B cell (primary cell): ENCODE results near the gene AGAP1. TPM values are rescaled to one million over a fixed set of nuclear protein-coding genes. Genes with fewer than 3 reads are reported as not detected.

Experiments
- ATAC-seq: fragments of 200-7000 bp; cut with Tn5 transposase; one replicate; pipeline ENCODE4 v1.10.0; 2021; ENCODE audit warnings: low read depth, mild to moderate bottlenecking, moderate number of reproducible peaks, moderate library complexity
- CTCF ChIA-PET: fragments of 350-600 bp; sonication (Branson Sonifier 250); formaldehyde crosslinking; loops from one replicate; lab custom pipeline; 2021; ENCODE audit warnings: antibody characterized with exemption, inconsistent platforms; lab: Charles Lee
- POLR2A ChIA-PET: fragments of 350-600 bp; sonication (Branson Sonifier 250); formaldehyde crosslinking; loops from one replicate; lab custom pipeline; 2021; ENCODE audit warnings: antibody characterized with exemption; lab: Charles Lee
- DNase-seq: peaks from one replicate; pipeline ENCODE4 v3.0.0; 2013
- H2AFZ ChIP-seq: 2 replicates; pipeline ENCODE4 v1.6.1; 2012; ENCODE audit warnings: mild to moderate bottlenecking, low read depth, low read length; ENCODE audit not compliant: insufficient read depth, poor library complexity, severe bottlenecking
- H3K27ac ChIP-seq, 2 donors: 1 replicate in 1 of 2; 2 replicates in 1 of 2; pipeline ENCODE4 v1.5.1; 2012 to 2013; ENCODE audit warnings: low read length in 2 of 2, mild to moderate bottlenecking in 2 of 2, moderate library complexity in 1 of 2
- H3K27me3 ChIP-seq, 4 experiments: fragments of 200-600 bp in 1 of 4; sonication (generic) in 1 of 4; replicated peaks in 1 of 4; 1 replicate in 2 of 4; 2 replicates in 2 of 4; pipeline versions ENCODE4 v1.6.1 to v1.7.0; 2013 to 2016; ENCODE audit warnings: low read length in 3 of 4, mild to moderate bottlenecking in 2 of 4, mixed read lengths in 1 of 4, moderate library complexity in 1 of 4; ENCODE audit not compliant: insufficient read depth in 4 of 4, control insufficient read depth in 3 of 4; ENCODE audit errors: control extremely low read depth in 1 of 4
- H3K36me3 ChIP-seq, 2 experiments: replicated peaks in 1 of 2; 1 replicate in 1 of 2; 2 replicates in 1 of 2; pipeline versions ENCODE4 v1.6.1 to v1.7.1; 2013; ENCODE audit warnings: low read length in 1 of 2; ENCODE audit not compliant: insufficient read depth in 2 of 2, control insufficient read depth in 1 of 2; ENCODE audit errors: control extremely low read depth in 1 of 2, extremely low read depth in 1 of 2
- H3K4me1 ChIP-seq, 2 donors: fragments of 200-600 bp in 1 of 2; sonication (generic) in 1 of 2; 1 replicate in 1 of 2; 2 replicates in 1 of 2; pipeline versions ENCODE4 v1.5.1 to v1.6.1; 2013 to 2017; ENCODE audit warnings: low read length in 2 of 2; ENCODE audit not compliant: control insufficient read depth in 2 of 2, insufficient read depth in 2 of 2
- H3K4me2 ChIP-seq: replicated peaks from 2 replicates; pipeline ENCODE3; 2012; ENCODE audit warnings: mild to moderate bottlenecking, low read depth, low read length; ENCODE audit not compliant: poor library complexity, severe bottlenecking
- H3K4me3 ChIP-seq, 5 experiments: fragments of 200-600 bp in 1 of 5; sonication (generic) in 1 of 5; 1 replicate in 3 of 5; 2 replicates in 2 of 5; pipeline versions ENCODE4 v1.5.1 to v1.7.0; 2011 to 2016; ENCODE audit warnings: low read length in 4 of 5, mild to moderate bottlenecking in 4 of 5, low read depth in 2 of 5, control low read depth in 1 of 5, moderate library complexity in 1 of 5; ENCODE audit not compliant: insufficient read depth in 1 of 5; ENCODE audit errors: control extremely low read depth in 1 of 5, extremely low read depth in 1 of 5
- H3K79me2 ChIP-seq: fragments of 200-600 bp; sonication (generic); one replicate; pipeline ENCODE4 v1.6.0; 2016; ENCODE audit warnings: low read length; ENCODE audit not compliant: control insufficient read depth, insufficient read depth
- H3K9ac ChIP-seq: fragments of 200-600 bp; sonication (generic); 2 replicates; pipeline ENCODE4 v1.6.1; 2017; ENCODE audit warnings: mild to moderate bottlenecking, low read length, moderate library complexity
- H3K9me3 ChIP-seq, 3 donors: one replicate each; pipeline versions ENCODE4 v1.6.1 to v1.7.1; 2013; ENCODE audit warnings: low read length in 2 of 3; ENCODE audit not compliant: control insufficient read depth in 2 of 3, insufficient read depth in 1 of 3; ENCODE audit errors: control extremely low read depth in 1 of 3
- H4K20me1 ChIP-seq: 2 replicates; pipeline ENCODE4 v1.6.0; 2012; ENCODE audit warnings: mild to moderate bottlenecking, low read length; ENCODE audit not compliant: insufficient read depth, control insufficient read depth, poor library complexity, severe bottlenecking
- H3K27ac Mint-ChIP-seq: one replicate; pipeline ENCODE4 v1.8.0; 2021; ENCODE audit warnings: mixed read lengths
- H3K27me3 Mint-ChIP-seq: one replicate; pipeline ENCODE4 v1.8.0; 2021; ENCODE audit warnings: mixed read lengths
- H3K4me1 Mint-ChIP-seq: one replicate; pipeline ENCODE4 v1.8.0; 2021; ENCODE audit warnings: mixed read lengths
- H3K4me3 Mint-ChIP-seq: one replicate; pipeline ENCODE4 v1.8.0; 2021; ENCODE audit warnings: mixed read lengths
- H3K9me3 Mint-ChIP-seq: one replicate; pipeline ENCODE4 v1.8.0; 2022; ENCODE audit warnings: mixed read lengths; ENCODE audit not compliant: insufficient read depth
- EZH2 ChIP-seq: IDR thresholded peaks from 2 replicates; pipeline ENCODE4 v1.6.1; 2012; ENCODE audit warnings: borderline replicate concordance, low read depth, mild to moderate bottlenecking, moderate library complexity, low read length; ENCODE audit not compliant: insufficient read depth, poor library complexity, severe bottlenecking
- WGBS: methylation state at CpG from one replicate; pipeline ENCODE4 v1.1.5; 2013; ENCODE audit warnings: missing lambda C conversion rate; ENCODE audit not compliant: insufficient coverage; 5-methylcytosine and 5-hydroxymethylcytosine counted together
- intact Hi-C: fragments of 100-400 bp; cut with micrococcal nuclease; formaldehyde crosslinking; loops from one replicate; pipeline ENCODE4 v1.10.0; 2022
- polyA plus RNA-seq: library from polyadenylated mRNA; depleted of rRNA; stranded (reverse); fragments of >200 nt; gene quantifications from 2 replicates; pipeline ENCODE4 v1.2.3, GENCODE V29; 2012
- total RNA-seq, 2 donors: library from RNA; stranded (reverse); fragments of 120-200 nt in 1 of 2; gene quantifications; 1 replicate in 1 of 2; 2 replicates in 1 of 2; pipeline versions ENCODE4 v1.2.3 to v1.2.4, GENCODE V29; 2013 to 2022
- TF ChIP-seq, protein P1 (sequence below): fragments of 200-600 bp; IDR thresholded peaks from one replicate; pipeline ENCODE4 v1.8.0; 2022; ENCODE audit warnings: antibody characterized with exemption, mild to moderate bottlenecking

Gene AGAP1
- total and polyA plus RNA-seq, 2 donors (not counting 1 experiment from before 2014, with no cell fraction given), result 0.01 TPM; not detected in 1

DNA sequence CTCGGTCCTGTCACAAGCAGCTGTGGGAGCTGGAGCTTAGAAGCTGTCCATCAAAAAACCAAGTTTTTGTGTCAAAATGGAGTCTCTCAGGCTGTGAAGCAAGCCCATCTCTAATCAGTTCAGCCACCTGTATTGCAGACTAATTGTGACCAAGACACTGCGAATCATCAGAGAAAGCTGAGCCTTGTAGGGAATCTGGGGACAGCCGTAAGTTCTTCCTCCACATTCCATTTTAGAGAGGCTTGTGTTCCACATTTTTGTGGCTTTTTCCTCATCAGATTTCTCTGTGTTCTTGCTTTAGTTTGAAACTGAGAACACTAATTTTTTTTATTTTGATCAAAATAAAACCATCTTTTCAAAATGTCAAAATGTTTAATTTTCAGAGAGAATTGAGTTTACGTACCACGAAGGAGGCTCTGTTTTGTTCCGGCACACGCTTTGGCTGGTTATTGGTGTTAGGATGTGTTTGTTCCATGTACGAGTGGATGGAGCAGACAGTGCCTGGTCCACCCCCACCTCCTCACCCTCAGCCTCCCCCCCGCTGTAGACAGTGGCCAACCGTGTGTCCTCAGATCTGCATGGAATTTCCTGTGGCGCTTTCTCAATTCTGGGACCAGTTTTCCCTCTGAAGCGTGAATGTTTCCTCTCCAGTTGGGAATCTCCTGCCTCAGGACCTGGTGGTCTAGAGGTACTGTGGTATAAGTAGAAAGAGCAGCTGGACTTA, 140.8 kb downstream of the AGAP1 start:
- intact Hi-C loops, result no loop called here

DNA sequence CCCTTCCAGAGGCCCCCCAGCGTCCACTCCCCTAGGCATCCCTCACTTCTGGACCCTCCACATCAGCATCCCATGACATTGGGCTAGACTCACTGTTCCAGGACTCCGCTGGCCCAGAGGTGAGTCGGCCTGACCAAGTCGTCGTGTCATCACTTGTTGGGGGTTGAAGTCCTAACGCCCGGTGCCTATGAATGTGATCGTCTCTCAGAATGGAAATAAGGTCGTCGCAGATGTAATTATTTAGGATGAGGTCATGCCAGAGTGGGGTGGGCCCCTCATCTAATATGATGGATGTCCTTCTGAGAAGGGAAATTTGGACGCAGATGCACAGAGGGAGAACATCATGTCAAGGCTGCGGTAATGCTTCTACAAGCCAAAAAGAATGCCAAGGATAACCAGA, 142.7 kb downstream of the AGAP1 start:
- no peaks in the 10 kb centered on the region for H3K27me3 ChIP-seq
- no peaks in the 10 kb centered on the region for H3K9me3 ChIP-seq
- no peak overlapping the region for H3K9ac ChIP-seq
- H2AFZ ChIP-seq, result no peak overlapping the region
- no peaks in the 10 kb centered on the region for H3K4me1 Mint-ChIP-seq
- peaks cover 14% of the 10 kb centered on the region for H3K27me3 Mint-ChIP-seq
- no peak overlapping the region for H3K4me3 Mint-ChIP-seq
- CTCF ChIA-PET, result no interaction called here
- POLR2A ChIA-PET, result no interaction called here
- H3K27ac Mint-ChIP-seq, result no peak overlapping the region
- H3K4me2 ChIP-seq, result no peak overlapping the region
- no peak overlapping the region for H3K27ac ChIP-seq
- ATAC-seq, result no peak
- no peak for DNase-seq
- 95% methylated on average over 12 of the region's 12 CpGs for WGBS
- H3K36me3 ChIP-seq, result no peaks in the 10 kb centered on the region
- H3K4me3 ChIP-seq, result no peak overlapping the region
- H3K9me3 Mint-ChIP-seq, result no peaks in the 10 kb centered on the region
- no peaks in the 10 kb centered on the region for H4K20me1 ChIP-seq
- H3K79me2 ChIP-seq, result no peaks in the 10 kb centered on the region
- no peaks in the 10 kb centered on the region for H3K4me1 ChIP-seq
- intact Hi-C loops, result no loop called here
- TF ChIP-seq, protein P1, sequence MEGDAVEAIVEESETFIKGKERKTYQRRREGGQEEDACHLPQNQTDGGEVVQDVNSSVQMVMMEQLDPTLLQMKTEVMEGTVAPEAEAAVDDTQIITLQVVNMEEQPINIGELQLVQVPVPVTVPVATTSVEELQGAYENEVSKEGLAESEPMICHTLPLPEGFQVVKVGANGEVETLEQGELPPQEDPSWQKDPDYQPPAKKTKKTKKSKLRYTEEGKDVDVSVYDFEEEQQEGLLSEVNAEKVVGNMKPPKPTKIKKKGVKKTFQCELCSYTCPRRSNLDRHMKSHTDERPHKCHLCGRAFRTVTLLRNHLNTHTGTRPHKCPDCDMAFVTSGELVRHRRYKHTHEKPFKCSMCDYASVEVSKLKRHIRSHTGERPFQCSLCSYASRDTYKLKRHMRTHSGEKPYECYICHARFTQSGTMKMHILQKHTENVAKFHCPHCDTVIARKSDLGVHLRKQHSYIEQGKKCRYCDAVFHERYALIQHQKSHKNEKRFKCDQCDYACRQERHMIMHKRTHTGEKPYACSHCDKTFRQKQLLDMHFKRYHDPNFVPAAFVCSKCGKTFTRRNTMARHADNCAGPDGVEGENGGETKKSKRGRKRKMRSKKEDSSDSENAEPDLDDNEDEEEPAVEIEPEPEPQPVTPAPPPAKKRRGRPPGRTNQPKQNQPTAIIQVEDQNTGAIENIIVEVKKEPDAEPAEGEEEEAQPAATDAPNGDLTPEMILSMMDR, result no peak
- TF ChIP-seq EZH2, result no peak

More for the DNA sequence above, 140.8 kb downstream of the AGAP1 start:
- no peaks in the 10 kb centered on the region for H3K4me1 ChIP-seq
- no peak overlapping the region for H3K4me2 ChIP-seq
- no peaks in the 10 kb centered on the region for H3K9me3 Mint-ChIP-seq
- TF ChIP-seq EZH2, result no peak
- TF ChIP-seq, protein P1, result no peak
- H3K9me3 ChIP-seq, result no peaks in the 10 kb centered on the region
- no peak overlapping the region for H3K27ac Mint-ChIP-seq
- H3K27me3 Mint-ChIP-seq, result peaks cover 2% of the 10 kb centered on the region
- H3K4me1 Mint-ChIP-seq, result no peaks in the 10 kb centered on the region
- H4K20me1 ChIP-seq, result no peaks in the 10 kb centered on the region
- CTCF ChIA-PET, result interaction anchor here (0.7 kb wide), 1 partner anchor 16 kb away, joined by 3 read pairs; no protein-coding TSS in a partner anchor
- DNase-seq (no peak), ATAC-seq (no peak)
- POLR2A ChIA-PET, result no interaction called here
- no peak overlapping the region for H3K27ac ChIP-seq
- no peak overlapping the region for H3K4me3 Mint-ChIP-seq
- no peaks in the 10 kb centered on the region for H3K36me3 ChIP-seq
- WGBS, result 100% methylated on average over 2 of the region's 12 CpGs
- no peak overlapping the region for H2AFZ ChIP-seq
- H3K4me3 ChIP-seq, result no peak overlapping the region
- H3K27me3 ChIP-seq, result no peaks in the 10 kb centered on the region
- no peaks in the 10 kb centered on the region for H3K79me2 ChIP-seq
- no peak overlapping the region for H3K9ac ChIP-seq
